Body of pancreas (tissue), 4 donors: ENCODE measurements around the gene GRM8. TPM values are rescaled to one million over a fixed set of nuclear protein-coding genes. Genes with fewer than 3 reads are reported as not detected.

Source experiments
- ATAC-seq: fragments of 150-250 bp; one replicate; pipeline ENCODE4 v1.9.1; 2016
- DNase-seq, 4 donors: peaks; one replicate each; pipeline ENCODE4 v3.0.0-alpha.2; 2019
- H3K27ac ChIP-seq, 4 donors: fragments of 200-600 bp; sonication (generic); 1 replicate in 3 of 4; 2 replicates in 1 of 4; pipeline versions ENCODE4 v1.5.1 to v1.6.1; 2016 to 2019; ENCODE audit warnings: mild to moderate bottlenecking in 1 of 4, mixed read lengths in 1 of 4, moderate library complexity in 1 of 4
- H3K27me3 ChIP-seq, 2 donors: fragments of 200-600 bp; sonication (generic); one replicate each; pipeline ENCODE4 v1.6.0; 2016; ENCODE audit warnings: mild to moderate bottlenecking in 1 of 2
- H3K36me3 ChIP-seq, 2 donors: fragments of 200-600 bp; sonication (generic); replicated peaks in 1 of 2; 2 replicates each; pipeline ENCODE4 v1.5.1; 2016; ENCODE audit warnings: low read depth in 2 of 2; ENCODE audit not compliant: insufficient read depth in 1 of 2
- H3K4me1 ChIP-seq: fragments of 200-600 bp; sonication (generic); one replicate; pipeline ENCODE4 v1.6.0; 2016
- H3K4me3 ChIP-seq, 2 donors: fragments of 200-600 bp; sonication (generic); 1 replicate in 1 of 2; 2 replicates in 1 of 2; pipeline ENCODE4 v1.5.1; 2016 to 2019
- H3K9me3 ChIP-seq, 3 donors: fragments of 200-600 bp; sonication (generic); 1 replicate in 2 of 3; 2 replicates in 1 of 3; pipeline ENCODE4 v1.5.1; 2016
- POLR2A ChIP-seq, 3 donors: fragments of 450-650 bp; IDR thresholded peaks; one replicate each; pipeline ENCODE4 v1.6.1; 2016; ENCODE audit warnings: antibody characterized with exemption in 3 of 3, mild to moderate bottlenecking in 2 of 3
- WGBS, 2 donors: methylation state at CpG; one replicate each; pipeline ENCODE4 v1.1.5; 2017; 5-methylcytosine and 5-hydroxymethylcytosine counted together
- intact Hi-C: fragments of 100-400 bp; cut with DNase I; formaldehyde crosslinking; loops from one replicate; pipeline ENCODE4 v1.15.1; 2023
- total RNA-seq, 2 donors: library from RNA; depleted of rRNA; stranded (reverse); fragments of >200 nt; gene quantifications; one replicate each; pipeline ENCODE4 v1.1.0, GENCODE V29; 2016
- TF ChIP-seq, protein P1 (sequence below), 7 experiments: fragments of 450-650 bp in 4 of 7; fragments of 200-600 bp in 3 of 7; sonication (generic) in 3 of 7; IDR thresholded peaks; one replicate each; pipeline ENCODE4 v1.5.1; 2016 to 2019; ENCODE audit warnings: antibody characterized with exemption in 7 of 7

Gene GRM8
- total RNA-seq, 2 donors from 2014 or later, result 2.3 TPM; not detected in 1

- Histone ChIP-seq H3K27ac (no peak overlapping the region), H3K4me3 (no peak overlapping the region), H3K36me3 (no peaks in the 10 kb centered on the region), H3K9me3 (no peaks in the 10 kb centered on the region), H3K27me3 (no peaks in the 10 kb centered on the region), H3K4me1 (peaks cover 14% of the 10 kb centered on the region)
- 32 to 33% methylated on average over 5 of the region's 5 CpGs for WGBS, 2 donors
- ATAC-seq, result no peak
- TF ChIP-seq, protein P1, sequence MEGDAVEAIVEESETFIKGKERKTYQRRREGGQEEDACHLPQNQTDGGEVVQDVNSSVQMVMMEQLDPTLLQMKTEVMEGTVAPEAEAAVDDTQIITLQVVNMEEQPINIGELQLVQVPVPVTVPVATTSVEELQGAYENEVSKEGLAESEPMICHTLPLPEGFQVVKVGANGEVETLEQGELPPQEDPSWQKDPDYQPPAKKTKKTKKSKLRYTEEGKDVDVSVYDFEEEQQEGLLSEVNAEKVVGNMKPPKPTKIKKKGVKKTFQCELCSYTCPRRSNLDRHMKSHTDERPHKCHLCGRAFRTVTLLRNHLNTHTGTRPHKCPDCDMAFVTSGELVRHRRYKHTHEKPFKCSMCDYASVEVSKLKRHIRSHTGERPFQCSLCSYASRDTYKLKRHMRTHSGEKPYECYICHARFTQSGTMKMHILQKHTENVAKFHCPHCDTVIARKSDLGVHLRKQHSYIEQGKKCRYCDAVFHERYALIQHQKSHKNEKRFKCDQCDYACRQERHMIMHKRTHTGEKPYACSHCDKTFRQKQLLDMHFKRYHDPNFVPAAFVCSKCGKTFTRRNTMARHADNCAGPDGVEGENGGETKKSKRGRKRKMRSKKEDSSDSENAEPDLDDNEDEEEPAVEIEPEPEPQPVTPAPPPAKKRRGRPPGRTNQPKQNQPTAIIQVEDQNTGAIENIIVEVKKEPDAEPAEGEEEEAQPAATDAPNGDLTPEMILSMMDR (IDR thresholded peaks at IDR 0.05), result no peak
- TF ChIP-seq POLR2A (IDR thresholded peaks at IDR 0.05), result no peak
- intact Hi-C loops, result no loop called here
- peak in 2 of 4 donors; percentile 30 to 43 for DNase-seq
Measured at GRCh38 chr7:127207806-127208205, 44.9 kb downstream of the GRM8 start.

DNA sequence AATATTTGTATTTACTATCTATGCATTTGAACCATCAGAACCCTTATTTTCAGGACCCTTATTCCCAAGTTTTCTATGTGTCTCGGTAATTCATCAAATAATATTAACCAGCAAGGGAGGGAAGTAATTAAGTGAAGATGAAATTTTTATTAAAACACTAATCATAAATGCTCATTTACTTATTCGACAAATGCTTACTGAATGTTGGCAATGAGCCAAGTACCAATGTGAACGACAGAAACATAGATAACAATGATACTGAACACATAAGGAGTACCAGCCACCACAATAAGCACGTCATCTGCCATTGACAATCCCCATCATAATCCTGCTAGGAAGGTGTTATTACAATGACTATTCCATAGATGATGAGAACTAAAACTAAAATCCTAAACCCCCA is 45.5 kb downstream of the GRM8 start:
- intact Hi-C loops, result no loop called here
- Histone ChIP-seq H3K4me1 (peaks cover 14% of the 10 kb centered on the region), H3K36me3 (no peaks in the 10 kb centered on the region), H3K4me3 (no peak overlapping the region), H3K27ac (no peak overlapping the region), H3K27me3 (no peaks in the 10 kb centered on the region), H3K9me3 (no peaks in the 10 kb centered on the region)
- no peak for ATAC-seq
- WGBS, 2 donors, result 51 to 53% methylated on average over 4 of the region's 4 CpGs
- DNase-seq, result no peak
- TF ChIP-seq POLR2A (IDR thresholded peaks at IDR 0.05), result no peak
- TF ChIP-seq, protein P1 (IDR thresholded peaks at IDR 0.05), result no peak

GRCh38 chr7:127194571-127194970 is 58.2 kb downstream of the GRM8 start:
- H3K4me1 ChIP-seq, result no peaks in the 10 kb centered on the region
- no peak for DNase-seq
- WGBS, 2 donors, result 38 to 42% methylated on average over 2 of the region's 2 CpGs
- H3K4me3 ChIP-seq, result no peak overlapping the region
- no peaks in the 10 kb centered on the region for H3K27me3 ChIP-seq
- TF ChIP-seq, protein P1 (IDR thresholded peaks at IDR 0.05), result no peak
- TF ChIP-seq POLR2A (IDR thresholded peaks at IDR 0.05), result no peak
- no peaks in the 10 kb centered on the region for H3K9me3 ChIP-seq
- no peaks in the 10 kb centered on the region for H3K36me3 ChIP-seq
- ATAC-seq, result no peak
- intact Hi-C loops, result no loop called here
- H3K27ac ChIP-seq, result no peak overlapping the region

DNA sequence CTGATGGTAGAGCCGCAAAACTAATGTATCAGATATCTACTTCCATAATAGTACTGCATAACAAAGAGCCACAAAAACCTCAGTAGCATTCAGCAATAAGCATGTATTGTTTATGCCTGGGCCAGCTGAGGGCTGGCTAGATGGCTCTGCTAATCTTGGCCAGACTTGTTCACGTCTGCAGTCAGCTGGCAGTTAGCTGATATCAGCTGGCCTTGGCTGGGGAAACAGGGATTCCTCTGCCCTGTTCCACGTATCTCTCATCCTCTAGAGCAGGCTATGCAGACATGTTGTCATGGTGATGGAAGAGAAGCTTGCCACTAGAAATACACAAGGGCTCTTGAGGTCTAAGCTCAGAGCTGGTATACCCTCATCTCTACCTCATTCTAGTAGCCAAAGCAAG is 62.9 kb downstream of the GRM8 start:
- no peak overlapping the region for H3K27ac ChIP-seq
- ATAC-seq (no peak), DNase-seq (no peak)
- H3K9me3 ChIP-seq, result no peaks in the 10 kb centered on the region
- TF ChIP-seq, protein P1 (IDR thresholded peaks at IDR 0.05), result no peak
- TF ChIP-seq POLR2A (IDR thresholded peaks at IDR 0.05), result no peak
- no peaks in the 10 kb centered on the region for H3K4me1 ChIP-seq
- 36 to 48% methylated on average over 3 of the region's 3 CpGs for WGBS, 2 donors
- no peaks in the 10 kb centered on the region for H3K36me3 ChIP-seq
- H3K27me3 ChIP-seq, result no peaks in the 10 kb centered on the region
- intact Hi-C loops, result no loop called here
- no peak overlapping the region for H3K4me3 ChIP-seq

GRCh38 chr7:127189074-127189473 is 63.7 kb downstream of the GRM8 start:
- Histone ChIP-seq H3K4me3 (no peak overlapping the region), H3K27ac (no peak overlapping the region), H3K9me3 (no peaks in the 10 kb centered on the region), H3K4me1 (no peaks in the 10 kb centered on the region), H3K27me3 (no peaks in the 10 kb centered on the region), H3K36me3 (no peaks in the 10 kb centered on the region)
- TF ChIP-seq, protein P1 (IDR thresholded peaks at IDR 0.05), result no peak
- TF ChIP-seq POLR2A (IDR thresholded peaks at IDR 0.05), result no peak
- no peak for DNase-seq
- intact Hi-C loops, result no loop called here
- no peak for ATAC-seq
- WGBS, 2 donors, result 83 to 90% methylated on average over 2 of the region's 2 CpGs
